Activated CD4-positive, alpha-beta memory T cell treated with anti-CD3 and anti-CD28 coated beads for 36 hours (primary cell): ENCODE measurements around the gene ACY1. TPM values are rescaled to one million over a fixed set of nuclear protein-coding genes. Genes with fewer than 3 reads are reported as not detected.

Experiments
- CTCF ChIA-PET: fragments of 350-600 bp; sonication (Branson Sonifier 250); formaldehyde crosslinking; loops from one replicate; lab custom pipeline; 2021; ENCODE audit warnings: antibody characterized with exemption, inconsistent platforms; lab: Charles Lee
- POLR2A ChIA-PET: fragments of 350-600 bp; sonication (Branson Sonifier 250); formaldehyde crosslinking; loops from one replicate; lab custom pipeline; 2021; ENCODE audit warnings: antibody characterized with exemption; lab: Charles Lee
- DNase-seq: peaks from one replicate; pipeline ENCODE4 v3.0.0-alpha.2; 2020
- H3K27ac Mint-ChIP-seq: one replicate; pipeline ENCODE4 v1.8.0; 2021; ENCODE audit warnings: mixed read lengths
- H3K27me3 Mint-ChIP-seq: one replicate; pipeline ENCODE4 v1.8.0; 2021; ENCODE audit warnings: mixed read lengths
- H3K36me3 Mint-ChIP-seq: one replicate; pipeline ENCODE4 v1.8.0; 2021; ENCODE audit warnings: mixed read lengths
- H3K4me1 Mint-ChIP-seq: one replicate; pipeline ENCODE4 v1.8.0; 2021; ENCODE audit warnings: low read depth, mixed read lengths
- H3K4me3 Mint-ChIP-seq: one replicate; pipeline ENCODE4 v1.8.0; 2021; ENCODE audit warnings: mild to moderate bottlenecking, mixed read lengths
- H3K9me3 Mint-ChIP-seq: one replicate; pipeline ENCODE4 v1.8.0; 2021; ENCODE audit warnings: mixed read lengths
- intact Hi-C: fragments of 100-400 bp; cut with micrococcal nuclease; formaldehyde crosslinking; loops from one replicate; pipeline ENCODE4 v1.15.1; 2023
- total RNA-seq, 2 experiments: library from RNA; stranded (reverse); gene quantifications; one replicate each; pipeline ENCODE4 v1.2.3, GENCODE V29; 2021

Gene ACY1
- total RNA-seq, 2 experiments from 2014 or later = 53.1 to 59.2 TPM

- Mint-ChIP-seq H3K9me3 (no peaks in the 10 kb centered on the region), H3K4me1 (peaks cover 2% of the 10 kb centered on the region), H3K27me3 (peaks cover 1% of the 10 kb centered on the region), H3K27ac (no peak overlapping the region), H3K4me3 (no peak overlapping the region), H3K36me3 (no peaks in the 10 kb centered on the region)
- DNase-seq = no peak
- intact Hi-C loops = loop anchor here (10.0 kb wide), 1 partner anchor 273 kb away; the partner anchor contains the start of gene TEX264
- ChIA-PET POLR2A (no interaction called here), CTCF (interaction anchor here (2.5 kb wide), 1 partner anchor 26 kb away, joined by 12 read pairs; the partner anchor contains the start of genes ABHD14A and ABHD14B)
Measured at GRCh38 chr3:51948016-51948580, 35.2 kb upstream of the ACY1 start.

- Mint-ChIP-seq H3K9me3 (no peaks in the 10 kb centered on the region), H3K4me1 (no peaks in the 10 kb centered on the region), H3K4me3 (no peak overlapping the region), H3K27ac (no peak overlapping the region), H3K36me3 (no peaks in the 10 kb centered on the region), H3K27me3 (peaks cover 6% of the 10 kb centered on the region)
- intact Hi-C loops = loop anchor here (10.0 kb wide), 1 partner anchor 274 kb away; the partner anchor contains the start of gene TEX264
- DNase-seq = no peak
- ChIA-PET CTCF (no interaction called here), POLR2A (no interaction called here)
Measured at GRCh38 chr3:51949121-51949520, 34.2 kb upstream of the ACY1 start.

- Mint-ChIP-seq H3K36me3 (no peaks in the 10 kb centered on the region), H3K27ac (no peak overlapping the region), H3K27me3 (peaks cover 17% of the 10 kb centered on the region), H3K4me3 (no peak overlapping the region), H3K4me1 (peaks cover 2% of the 10 kb centered on the region), H3K9me3 (no peaks in the 10 kb centered on the region)
- POLR2A ChIA-PET = no interaction called here
- intact Hi-C loops = no loop called here
- no peak for DNase-seq
- CTCF ChIA-PET = interaction anchor here (1.2 to 1.9 kb wide), 2 partner anchors 8 to 10 kb away, joined by 3 to 8 read pairs; partner anchors contain the start of gene RRP9
Measured at GRCh38 chr3:51950899-51951298, 32.4 kb upstream of the ACY1 start.

- CTCF ChIA-PET = interaction anchor here (1.0 to 2.0 kb wide), 6 partner anchors 8 to 20 kb away, joined by 3 to 9 read pairs (median 6); partner anchors contain the start of genes ABHD14B, PARP3 and RRP9
- peaks cover 17% of the 10 kb centered on the region for H3K27me3 Mint-ChIP-seq
- H3K4me1 Mint-ChIP-seq = peaks cover 2% of the 10 kb centered on the region
- no peaks in the 10 kb centered on the region for H3K9me3 Mint-ChIP-seq
- H3K4me3 Mint-ChIP-seq = no peak overlapping the region
- H3K36me3 Mint-ChIP-seq = peaks cover 4% of the 10 kb centered on the region
- no peak for DNase-seq
- intact Hi-C loops = no loop called here
- H3K27ac Mint-ChIP-seq = no peak overlapping the region
- POLR2A ChIA-PET = no interaction called here
Measured at GRCh38 chr3:51953445-51953844, 29.9 kb upstream of the ACY1 start.

GRCh38 chr3:51954105-51954504, 29.2 kb upstream of the ACY1 start:
- Mint-ChIP-seq H3K27me3 (peaks cover 17% of the 10 kb centered on the region), H3K4me1 (peaks cover 2% of the 10 kb centered on the region), H3K27ac (no peak overlapping the region), H3K9me3 (no peaks in the 10 kb centered on the region), H3K36me3 (peaks cover 4% of the 10 kb centered on the region), H3K4me3 (no peak overlapping the region)
- no peak for DNase-seq
- ChIA-PET CTCF (interaction anchor here (1.0 to 2.0 kb wide), 5 partner anchors 9 to 20 kb away, joined by 3 to 9 read pairs (median 4); partner anchors contain the start of genes ABHD14B, PARP3 and RRP9), POLR2A (no interaction called here)
- intact Hi-C loops = no loop called here

- POLR2A ChIA-PET = no interaction called here
- H3K36me3 Mint-ChIP-seq = peaks cover 4% of the 10 kb centered on the region
- intact Hi-C loops = no loop called here
- DNase-seq = no peak
- H3K27me3 Mint-ChIP-seq = peaks cover 17% of the 10 kb centered on the region
- CTCF ChIA-PET = interaction anchor here (1.0 to 2.0 kb wide), 5 partner anchors 10 to 19 kb away, joined by 3 to 9 read pairs (median 4); partner anchors contain the start of genes ABHD14B, PARP3 and RRP9
- H3K9me3 Mint-ChIP-seq = no peaks in the 10 kb centered on the region
- peaks cover 2% of the 10 kb centered on the region for H3K4me1 Mint-ChIP-seq
- H3K4me3 Mint-ChIP-seq = no peak overlapping the region
- H3K27ac Mint-ChIP-seq = no peak overlapping the region
Measured at GRCh38 chr3:51954713-51955112, 28.6 kb upstream of the ACY1 start.

- Mint-ChIP-seq H3K9me3 (no peaks in the 10 kb centered on the region), H3K4me3 (peak within 1 kb of the TSS; percentile 16), H3K27me3 (peaks cover 17% of the 10 kb centered on the region), H3K4me1 (peaks cover 2% of the 10 kb centered on the region), H3K36me3 (peaks cover 4% of the 10 kb centered on the region), H3K27ac (no peak within 1 kb of the TSS)
- intact Hi-C loops = no loop called here
- DNase-seq = no peak
- POLR2A ChIA-PET = interaction anchor here (0.5 kb wide), 1 partner anchor 37 kb away, joined by 4 read pairs; no protein-coding TSS in a partner anchor
- CTCF ChIA-PET = interaction anchor here (1.8 to 2.0 kb wide), 2 partner anchors 12 to 18 kb away, joined by 7 to 9 read pairs; partner anchors contain the start of genes ABHD14B and PARP3
Measured at GRCh38 chr3:51955175-51955892, 28.0 kb upstream of the ACY1 start, which contains the start of gene GPR62. Gene GPR62, plus strand, starts transcription at chr3:51955381. Its CDS starts 272 bp downstream, at chr3:51955653.

- ChIA-PET CTCF (no interaction called here), POLR2A (interaction anchor here (0.5 kb wide), 1 partner anchor 36 kb away, joined by 4 read pairs; no protein-coding TSS in a partner anchor)
- Mint-ChIP-seq H3K4me1 (peaks cover 2% of the 10 kb centered on the region), H3K9me3 (no peaks in the 10 kb centered on the region), H3K27me3 (peaks cover 17% of the 10 kb centered on the region), H3K27ac (no peak overlapping the region), H3K4me3 (peak overlapping the region; percentile 16), H3K36me3 (peaks cover 6% of the 10 kb centered on the region)
- intact Hi-C loops = no loop called here
- DNase-seq = peak; percentile 55
Measured at GRCh38 chr3:51955893-51956770, 27.2 kb upstream of the ACY1 start.

GRCh38 chr3:51957520-51958205, 25.7 kb upstream of the ACY1 start:
- peaks cover 6% of the 10 kb centered on the region for H3K36me3 Mint-ChIP-seq
- CTCF ChIA-PET = interaction anchor here (0.6 to 1.6 kb wide), 4 partner anchors 16 to 25 kb away, joined by 3 to 7 read pairs (median 5); partner anchors contain the start of genes ABHD14A, ABHD14B, ACY1 and PARP3
- no peak for DNase-seq
- intact Hi-C loops = no loop called here
- H3K4me3 Mint-ChIP-seq = no peak overlapping the region
- H3K27me3 Mint-ChIP-seq = peaks cover 17% of the 10 kb centered on the region
- H3K4me1 Mint-ChIP-seq = peaks cover 2% of the 10 kb centered on the region
- POLR2A ChIA-PET = no interaction called here
- H3K27ac Mint-ChIP-seq = no peak overlapping the region
- no peaks in the 10 kb centered on the region for H3K9me3 Mint-ChIP-seq

- intact Hi-C loops = no loop called here
- peaks cover 2% of the 10 kb centered on the region for H3K4me1 Mint-ChIP-seq
- peaks cover 13% of the 10 kb centered on the region for H3K27me3 Mint-ChIP-seq
- ChIA-PET POLR2A (no interaction called here), CTCF (interaction anchor here (1.0 to 1.6 kb wide), 3 partner anchors 15 to 24 kb away, joined by 4 to 7 read pairs (median 6); partner anchors contain the start of genes ABHD14A, ABHD14B, ACY1 and PARP3)
- no peaks in the 10 kb centered on the region for H3K9me3 Mint-ChIP-seq
- no peak overlapping the region for H3K27ac Mint-ChIP-seq
- no peak overlapping the region for H3K4me3 Mint-ChIP-seq
- H3K36me3 Mint-ChIP-seq = peaks cover 6% of the 10 kb centered on the region
- no peak for DNase-seq
Measured at GRCh38 chr3:51958603-51959521, 24.5 kb upstream of the ACY1 start.
